HG03139 (cell line): ENCODE measurements around the gene SETDB2.
"Not testable (repeated sequence)": the region's sequence is repeated elsewhere in the genome, so short reads cannot be mapped to it uniquely, and the experiment has no call there.

Source experiments
- ATAC-seq: cut with Tn5 transposase; IDR thresholded peaks from one replicate; pipeline ENCODE4 v1.9.1; 2021; ENCODE audit not compliant: unreplicated experiment

The SETDB2 gene

DNA sequence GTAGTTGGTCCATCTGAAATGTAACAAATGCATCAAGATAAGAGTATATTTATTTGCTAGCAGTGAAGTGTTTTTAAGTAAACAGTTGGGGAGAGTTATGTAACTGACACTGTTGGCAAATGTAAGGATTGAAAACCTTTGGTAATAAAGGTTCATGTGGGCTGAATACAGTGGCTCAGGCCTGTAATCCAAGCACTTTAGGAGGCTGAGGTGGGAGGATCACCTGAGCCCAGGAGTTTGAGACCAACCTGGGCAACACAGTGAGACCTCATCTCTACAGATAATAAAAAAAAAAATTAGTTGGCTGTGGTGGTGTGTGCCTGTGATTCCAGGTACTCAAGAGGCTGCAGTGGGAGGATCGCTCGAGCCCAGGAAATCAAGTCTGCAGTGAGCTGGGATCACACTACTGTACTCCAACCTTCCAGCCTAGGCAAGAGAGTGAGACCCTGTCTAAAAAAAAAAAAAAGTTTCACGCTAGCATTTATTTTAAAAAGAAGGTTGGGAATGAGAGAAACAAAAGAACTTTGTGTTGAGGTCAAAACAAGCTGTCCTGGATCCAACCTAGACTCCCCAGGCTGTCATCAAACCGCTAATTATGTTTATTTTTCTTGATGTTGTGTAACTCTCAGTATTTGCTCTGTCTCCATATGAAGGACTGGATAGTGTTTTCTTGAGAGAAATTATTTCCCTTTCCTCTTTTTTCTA, 20.7 kb downstream of the SETDB2 start:
- no peak for ATAC-seq

DNA sequence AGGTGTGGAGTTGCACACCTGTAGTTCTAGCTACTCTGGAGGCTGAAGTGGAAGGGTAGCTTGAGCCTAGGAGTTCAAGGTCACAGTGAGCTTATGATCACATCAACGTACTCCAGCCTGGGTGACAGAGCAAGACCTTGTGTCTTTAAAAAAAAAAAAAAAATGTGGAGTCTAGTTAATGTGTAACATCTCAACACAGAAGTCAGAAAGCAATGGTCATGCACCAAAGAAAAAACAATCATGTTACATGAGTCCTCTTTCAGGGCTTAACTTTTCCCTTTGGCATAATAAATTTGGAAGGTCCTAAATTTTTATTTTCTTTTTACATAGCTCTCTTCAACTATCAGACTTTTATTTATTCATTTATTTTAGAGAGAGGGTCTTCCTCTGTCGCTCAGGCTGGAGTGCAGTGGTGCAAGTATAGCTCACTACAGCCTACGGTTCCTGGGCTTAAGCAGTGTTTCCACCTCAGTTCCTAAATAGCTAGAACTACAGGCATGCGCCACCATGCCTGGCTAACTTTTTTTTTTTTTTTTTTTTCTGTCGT, 22.3 kb downstream of the SETDB2 start:
- no peak for ATAC-seq

DNA sequence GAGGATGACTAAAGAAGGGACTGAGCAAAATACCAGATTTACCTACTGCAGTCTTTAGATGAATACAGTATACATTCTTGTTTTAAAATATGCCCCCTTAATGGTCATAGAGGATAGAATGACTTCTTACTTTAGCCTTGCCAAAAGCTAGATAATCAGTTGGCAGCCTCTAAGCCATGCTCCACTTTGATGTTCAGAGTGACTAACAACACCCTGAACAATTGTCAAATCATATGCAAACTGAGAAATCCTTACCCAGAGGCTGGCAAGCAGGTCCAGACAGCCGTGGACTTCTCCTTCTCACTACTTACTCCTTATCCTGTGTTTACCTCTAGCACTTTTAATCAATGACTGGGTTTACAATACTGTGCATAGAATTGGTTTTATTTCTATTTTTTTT, 28.1 kb downstream of the SETDB2 start:
- no peak for ATAC-seq

DNA sequence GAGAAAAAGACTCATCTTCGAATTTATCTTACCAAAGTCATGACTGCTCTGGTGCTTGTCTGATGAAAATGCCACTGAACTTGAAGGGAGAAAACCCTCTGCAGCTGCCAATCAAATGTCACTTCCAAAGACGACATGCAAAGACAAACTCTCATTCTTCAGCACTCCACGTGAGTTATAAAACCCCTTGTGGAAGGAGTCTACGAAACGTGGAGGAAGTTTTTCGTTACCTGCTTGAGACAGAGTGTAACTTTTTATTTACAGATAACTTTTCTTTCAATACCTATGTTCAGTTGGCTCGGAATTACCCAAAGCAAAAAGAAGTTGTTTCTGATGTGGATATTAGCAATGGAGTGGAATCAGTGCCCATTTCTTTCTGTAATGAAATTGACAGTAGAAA, 32.5 kb downstream of the SETDB2 start:
- ATAC-seq, result no peak

DNA sequence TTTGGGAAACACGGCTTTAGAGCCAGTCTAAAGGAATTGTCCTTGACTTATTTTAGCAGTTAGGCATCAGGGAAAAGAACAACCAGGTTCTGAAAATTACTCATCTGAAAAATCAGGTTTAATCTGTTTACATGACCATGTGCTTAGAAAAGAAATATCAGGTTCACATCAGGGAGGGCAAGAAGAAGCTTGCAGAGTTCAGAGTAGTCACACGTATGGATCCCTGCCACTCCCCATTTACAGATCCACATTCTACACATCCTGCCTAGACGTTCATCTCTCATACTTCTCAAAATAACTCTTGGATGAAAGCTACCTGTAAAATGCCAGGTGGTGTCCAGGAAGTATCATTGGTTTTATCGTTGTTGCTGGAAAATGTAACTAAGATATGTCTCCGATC, 37.7 kb downstream of the SETDB2 start:
- ATAC-seq, result no peak

DNA sequence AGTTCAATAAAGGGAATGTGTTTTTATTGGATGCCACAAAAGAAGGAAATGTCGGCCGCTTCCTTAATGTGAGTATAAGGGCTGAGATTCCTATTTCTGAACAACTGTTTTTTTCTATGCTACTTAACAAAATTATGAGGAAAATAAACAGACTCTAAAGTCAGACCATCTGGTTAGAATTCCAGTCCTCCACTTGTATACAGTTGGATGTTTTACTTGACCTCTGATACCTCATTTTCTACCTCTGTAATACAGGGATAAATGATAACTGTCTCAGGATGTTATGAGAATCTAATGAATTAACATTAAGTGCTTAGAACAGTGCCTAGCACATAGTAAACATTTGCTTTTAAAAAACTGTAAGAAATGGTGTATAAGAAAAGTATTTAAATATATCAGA, 44.5 kb downstream of the SETDB2 start:
- no peak for ATAC-seq

DNA sequence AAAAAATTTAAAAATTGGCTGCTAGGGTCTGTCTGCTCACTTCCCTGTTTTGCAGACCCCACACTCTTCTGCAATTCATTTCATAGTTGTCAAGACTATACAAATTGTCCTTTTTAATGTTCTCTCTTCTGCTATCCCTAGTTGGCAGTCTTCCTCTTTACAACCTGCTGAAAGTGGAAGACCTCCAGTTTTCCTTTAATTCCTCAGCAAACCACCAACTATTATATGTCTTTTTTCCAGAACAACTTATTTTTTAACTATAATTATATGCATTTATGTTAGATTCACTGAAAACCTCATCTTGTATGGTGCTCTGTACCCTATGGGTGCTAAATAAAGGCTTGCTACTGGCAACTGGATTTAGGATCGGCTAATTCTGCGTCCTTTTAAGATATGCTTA, 50.6 kb downstream of the SETDB2 start:
- no peak for ATAC-seq

DNA sequence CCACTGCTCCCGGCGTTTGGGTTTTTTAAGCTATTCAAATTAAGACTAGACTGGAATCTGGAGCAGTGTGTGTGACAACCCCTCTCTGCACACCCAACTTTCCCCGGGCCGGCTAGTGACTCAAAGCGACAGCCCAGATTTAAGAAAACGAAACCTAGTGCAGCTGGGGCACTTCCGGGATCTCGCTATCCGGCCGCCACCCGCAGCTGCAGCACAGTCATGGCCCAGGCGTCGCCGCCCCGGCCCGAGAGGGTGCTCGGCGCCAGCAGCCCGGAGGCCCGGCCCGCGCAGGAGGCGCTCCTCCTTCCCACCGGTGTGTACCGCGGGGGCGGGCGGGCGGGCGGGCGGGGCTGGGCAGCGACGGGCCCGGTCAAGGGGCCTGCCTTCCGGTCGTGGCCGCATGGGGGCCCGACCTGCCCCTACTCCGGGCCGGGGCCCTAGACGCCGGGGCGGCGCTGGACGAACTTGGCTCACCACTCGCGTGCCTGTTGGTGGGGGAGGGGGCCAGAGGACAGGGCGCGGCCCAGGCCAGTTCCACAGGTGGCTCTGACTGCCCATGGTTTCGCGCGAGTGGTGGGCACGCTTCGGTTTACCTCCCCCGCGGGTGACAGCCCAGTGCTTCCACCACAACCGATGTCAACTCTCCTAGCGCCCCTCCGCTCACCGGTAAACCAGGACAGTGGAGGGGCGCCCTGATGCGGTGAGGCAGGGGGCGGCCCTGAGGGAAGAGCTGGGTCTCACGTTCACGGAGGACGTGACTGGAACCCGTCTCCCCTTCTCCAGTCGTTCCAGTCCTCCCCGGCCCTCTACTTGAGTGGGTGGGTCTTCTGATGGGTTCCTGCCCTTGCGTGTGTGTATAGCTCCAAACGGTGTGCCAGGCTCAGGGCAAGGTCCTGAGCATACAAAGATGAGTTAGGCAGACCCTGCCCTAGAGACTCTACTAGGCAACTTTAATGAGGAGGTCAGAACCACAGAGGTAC, 52.0 kb downstream of the SETDB2 start, which contains the start of gene PHF11:
Gene PHF11 (plus strand): TSS at position 171 of the 980 bp plus-strand sequence. CDS start 49 bp downstream, at position 220.
- peak; percentile 83 for ATAC-seq

DNA sequence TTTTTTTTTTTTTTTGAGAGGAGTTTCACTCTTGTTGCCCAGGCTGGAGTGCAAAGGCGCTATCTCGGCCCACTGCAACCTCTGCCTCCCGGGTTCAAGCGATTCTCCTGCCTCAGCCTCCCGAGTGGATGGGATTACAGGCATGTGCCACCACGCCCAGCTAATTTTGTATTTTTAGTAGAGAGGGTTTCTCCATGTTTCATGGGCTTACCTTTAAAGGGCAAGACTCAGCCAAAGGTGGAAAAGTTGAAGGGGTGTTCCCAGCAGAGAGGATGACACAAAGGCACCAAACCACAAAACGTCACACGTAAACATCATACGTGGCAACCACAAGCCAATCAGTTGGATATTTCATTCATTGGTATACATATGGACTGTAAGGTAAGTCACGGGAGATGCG, 52.8 kb downstream of the SETDB2 start:
- not testable (repeated sequence) for ATAC-seq

DNA sequence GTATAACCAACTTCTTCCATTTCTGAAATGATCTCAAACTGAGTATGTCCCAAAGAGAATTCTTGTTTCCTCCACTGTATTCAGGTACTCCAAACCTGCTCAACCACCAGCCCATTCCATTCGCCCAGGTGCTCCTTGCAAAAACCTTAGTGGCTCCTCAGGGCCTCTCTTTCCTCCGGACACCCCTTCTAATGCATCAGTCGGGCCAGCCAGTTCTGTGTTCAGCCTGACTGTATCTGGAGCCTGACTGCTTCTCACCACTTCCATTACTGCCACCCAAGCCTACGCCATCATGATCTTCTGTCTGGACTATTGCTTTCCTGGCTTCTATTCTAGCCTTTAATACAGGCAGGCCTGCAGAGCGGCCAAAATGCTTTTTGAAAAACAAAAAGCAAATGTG, 53.2 kb downstream of the SETDB2 start:
- no peak for ATAC-seq

DNA sequence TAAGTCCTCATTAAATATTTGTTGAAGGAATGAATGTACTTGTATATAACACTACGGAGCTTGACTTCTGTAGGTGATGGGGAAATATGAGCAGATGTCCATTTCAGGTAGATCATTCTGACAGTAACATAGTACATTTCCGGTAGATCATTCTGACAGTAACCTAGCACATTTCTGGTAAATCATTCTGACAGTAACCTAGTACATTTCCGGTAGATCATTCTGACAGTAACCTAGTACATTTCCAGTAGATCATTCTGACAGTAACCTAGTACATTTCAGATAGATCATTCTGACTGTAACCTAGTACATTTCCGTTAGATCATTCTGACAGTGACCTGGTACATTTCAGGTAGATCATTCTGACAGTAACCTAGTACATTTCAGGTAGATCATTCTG, 54.1 kb downstream of the SETDB2 start:
- ATAC-seq, result no peak

DNA sequence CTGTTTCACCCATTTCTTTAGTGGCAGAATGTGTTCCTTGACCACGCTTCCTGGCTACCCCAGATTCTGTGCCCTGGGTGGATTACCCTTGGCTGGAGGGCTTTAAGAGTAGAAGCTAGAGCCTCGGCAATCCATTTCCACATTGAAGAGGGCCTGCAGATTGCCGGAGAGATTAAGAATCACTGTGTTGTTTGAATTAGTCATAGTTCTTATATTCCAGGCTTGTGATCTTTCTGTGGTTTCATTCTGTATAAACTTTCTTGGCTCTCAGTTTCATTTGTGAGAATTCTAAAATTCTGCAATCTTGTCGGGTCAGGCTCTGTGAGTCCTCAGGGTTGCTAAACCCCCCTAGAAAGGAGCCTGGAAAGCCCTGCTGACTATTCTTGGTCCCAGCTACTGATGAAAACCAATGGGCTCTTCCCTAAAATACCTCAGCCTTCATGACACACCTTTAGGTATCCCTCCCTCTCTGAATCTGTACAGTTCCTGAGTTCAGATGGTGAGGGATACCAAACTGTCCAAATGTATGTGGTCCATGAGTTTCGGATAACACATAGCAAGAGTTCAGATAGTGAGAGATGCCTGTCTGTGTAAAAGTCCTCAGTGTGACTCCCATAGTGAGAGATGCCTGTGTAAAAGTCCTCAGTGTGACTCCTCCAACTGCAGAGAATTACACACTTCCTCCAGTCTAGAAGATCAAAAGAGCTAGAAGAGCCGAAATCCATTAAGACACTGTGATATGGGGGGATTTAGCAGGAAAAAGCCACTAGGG, 56.0 kb downstream of the SETDB2 start:
- no peak for ATAC-seq

DNA sequence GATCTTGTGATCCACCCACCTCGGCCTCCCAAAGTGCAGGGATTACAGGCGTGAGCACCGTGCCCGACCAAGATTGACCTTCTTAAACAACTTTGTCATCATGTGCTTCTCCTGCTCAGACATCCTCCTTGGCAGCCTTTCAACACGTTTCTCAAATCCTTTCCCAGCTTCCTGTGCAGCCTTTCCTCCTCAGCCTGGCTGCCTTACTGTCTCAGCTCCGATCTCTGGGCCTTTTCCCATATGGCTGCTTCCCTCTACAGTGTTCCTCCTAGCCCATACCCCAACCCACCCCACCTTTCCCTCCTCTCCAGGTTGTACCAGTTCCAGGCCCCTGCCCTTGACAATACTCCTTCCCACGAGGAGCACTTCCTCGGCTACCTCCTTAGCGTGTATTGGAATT, 58.9 kb downstream of the SETDB2 start:
- ATAC-seq, result no peak

DNA sequence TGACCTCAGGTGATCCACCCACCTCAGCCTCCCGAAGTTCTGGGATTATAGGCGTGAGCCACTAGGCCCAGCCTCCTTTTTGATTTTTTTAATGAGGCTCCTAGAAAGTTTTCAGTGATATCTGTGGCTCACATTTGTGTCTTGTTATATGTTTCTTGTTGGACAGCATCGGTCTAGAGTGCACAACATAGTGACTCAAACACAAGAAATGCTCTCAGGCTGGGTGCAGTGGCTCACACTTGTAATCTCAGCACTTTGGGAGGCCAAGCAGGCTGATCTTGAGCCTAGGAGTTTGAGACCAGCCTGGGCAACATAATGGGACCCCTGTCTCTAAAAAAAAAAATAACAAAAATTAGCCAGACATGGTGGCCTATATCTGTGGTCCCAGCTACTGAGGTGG, 59.9 kb downstream of the SETDB2 start:
- ATAC-seq, result no peak

DNA sequence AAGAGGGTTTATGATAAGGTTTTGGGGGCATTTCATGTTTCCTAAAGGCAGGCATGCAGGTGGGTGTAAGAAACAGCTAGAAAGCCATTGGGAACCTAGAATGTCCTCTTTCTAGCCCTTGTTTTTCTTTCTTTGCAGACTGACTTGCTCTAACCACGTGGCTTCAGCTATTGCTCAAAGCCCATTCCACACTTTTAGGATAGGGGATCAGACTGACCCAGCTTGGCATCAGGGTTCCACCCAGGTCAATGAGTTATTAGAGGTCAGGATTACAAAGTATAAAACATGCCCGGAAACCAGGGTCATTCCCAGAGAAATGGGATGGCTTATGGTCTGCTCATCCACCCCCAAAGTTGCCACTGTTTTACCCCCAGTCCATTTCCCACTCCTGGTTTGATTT, 68.5 kb downstream of the SETDB2 start:
- no peak for ATAC-seq

DNA sequence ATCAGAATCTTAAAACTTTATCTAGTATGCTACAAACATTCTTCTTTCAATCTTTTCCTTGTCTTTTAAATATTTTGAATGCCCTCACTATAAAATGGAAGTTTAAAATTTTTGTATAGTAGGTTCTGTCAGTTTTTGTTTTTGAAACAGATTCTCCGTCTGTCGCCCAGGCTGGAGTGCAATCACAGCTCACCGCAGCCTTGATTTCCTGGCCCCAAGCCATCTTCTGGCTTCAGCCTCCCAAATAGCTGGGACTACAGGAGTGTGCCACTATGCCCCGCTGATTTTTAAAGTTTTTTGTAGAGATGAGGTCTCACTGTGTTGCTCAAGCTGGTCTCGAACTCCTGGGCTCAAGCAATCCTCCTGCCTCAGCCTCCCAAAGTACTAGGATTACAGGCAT, 72.4 kb downstream of the SETDB2 start:
- no peak for ATAC-seq

DNA sequence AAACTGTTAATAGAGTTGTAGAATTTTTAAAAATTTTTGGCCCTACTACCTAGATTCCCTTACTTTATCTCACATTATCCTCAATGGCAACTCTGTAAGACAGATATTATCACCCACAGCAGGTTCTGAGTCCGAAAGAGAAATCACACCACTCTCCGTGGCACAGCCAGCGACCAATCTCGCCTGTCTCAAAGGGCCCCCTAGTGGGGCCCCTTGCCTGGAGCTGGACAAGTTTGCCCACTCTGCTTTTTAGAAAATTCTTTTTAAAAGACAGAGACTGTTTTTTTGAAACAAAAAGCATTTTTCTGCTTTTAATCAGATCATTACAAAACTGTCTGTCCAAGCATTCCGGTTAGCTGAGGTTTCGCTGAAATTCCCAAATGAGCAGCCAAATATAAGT, 73.4 kb downstream of the SETDB2 start:
- ATAC-seq, result no peak

DNA sequence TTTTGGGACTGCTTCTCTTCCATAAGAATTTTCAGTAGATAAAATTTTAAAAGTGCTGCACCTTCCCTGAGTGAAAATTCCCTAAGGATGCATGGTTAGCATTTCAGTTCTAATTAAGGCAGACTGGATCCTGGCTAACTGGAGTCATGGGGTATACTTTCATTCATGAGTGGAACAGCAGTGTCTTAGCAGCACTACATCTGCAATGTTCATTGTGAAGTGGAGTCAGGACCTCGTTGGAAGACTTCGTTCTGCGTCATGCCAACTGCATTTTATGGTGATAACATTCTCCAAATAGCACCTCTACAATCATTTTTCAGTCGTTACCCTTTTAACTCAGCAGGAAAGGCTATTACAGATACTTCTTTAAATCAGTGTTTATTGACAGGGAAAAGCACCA, 77.2 kb downstream of the SETDB2 start:
- no peak for ATAC-seq

DNA sequence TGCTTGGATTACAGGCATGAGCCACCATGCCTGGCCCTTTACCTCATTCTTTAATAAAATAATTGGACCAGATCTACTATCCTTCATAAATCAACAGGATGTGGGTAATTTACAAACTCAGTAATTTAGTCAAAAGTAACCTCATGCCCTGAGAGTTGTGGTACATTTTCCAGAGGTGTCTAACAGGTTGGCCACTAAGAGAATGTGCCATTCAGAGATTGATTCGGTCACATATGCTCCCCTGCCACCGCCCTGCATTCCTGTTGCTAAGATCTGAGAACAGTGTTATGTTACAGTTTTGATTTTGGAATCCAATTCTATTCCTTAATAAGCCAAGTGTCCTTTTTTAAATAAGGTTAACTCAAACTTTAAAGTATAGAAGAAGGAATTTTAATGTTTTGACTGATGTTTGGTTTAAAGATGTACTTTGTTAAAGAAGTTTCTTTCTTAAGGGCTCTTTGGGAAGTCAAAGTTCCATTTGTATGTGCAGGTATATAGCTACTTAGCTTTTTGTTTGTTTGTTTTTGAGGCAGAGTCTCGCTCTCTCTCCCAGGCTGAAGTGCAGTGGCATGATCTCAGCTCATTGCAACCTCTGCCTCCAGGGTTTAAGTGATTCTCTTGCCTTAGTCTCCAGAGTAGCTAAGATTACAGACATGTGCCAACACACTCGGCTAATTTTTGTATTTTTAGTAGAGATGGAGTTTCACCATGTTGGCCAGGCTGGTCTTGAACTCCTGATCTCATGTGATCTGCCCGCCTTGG, 80.8 kb downstream of the SETDB2 start:
- no peak for ATAC-seq

DNA sequence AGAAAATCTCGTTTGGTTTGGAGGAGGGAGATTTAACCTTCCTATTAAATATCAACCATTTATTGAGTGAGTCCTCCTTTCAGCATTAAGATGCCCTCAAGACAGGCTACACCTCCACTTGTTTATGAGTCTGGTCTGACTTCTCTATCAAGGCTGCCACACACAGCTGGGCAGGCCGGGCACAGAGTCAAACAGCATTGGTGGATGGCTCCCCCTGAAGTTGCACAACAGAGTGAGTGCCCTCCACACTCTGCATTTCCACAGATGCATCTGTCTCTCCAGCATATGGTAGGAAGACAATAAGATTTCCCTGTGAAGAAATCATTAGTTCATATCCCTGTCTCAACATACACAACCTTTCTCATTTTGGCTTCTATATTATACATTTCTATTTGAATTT, 83.0 kb downstream of the SETDB2 start:
- ATAC-seq, result no peak
